Measurements from ENCODE around the gene FMN1.

DNA sequence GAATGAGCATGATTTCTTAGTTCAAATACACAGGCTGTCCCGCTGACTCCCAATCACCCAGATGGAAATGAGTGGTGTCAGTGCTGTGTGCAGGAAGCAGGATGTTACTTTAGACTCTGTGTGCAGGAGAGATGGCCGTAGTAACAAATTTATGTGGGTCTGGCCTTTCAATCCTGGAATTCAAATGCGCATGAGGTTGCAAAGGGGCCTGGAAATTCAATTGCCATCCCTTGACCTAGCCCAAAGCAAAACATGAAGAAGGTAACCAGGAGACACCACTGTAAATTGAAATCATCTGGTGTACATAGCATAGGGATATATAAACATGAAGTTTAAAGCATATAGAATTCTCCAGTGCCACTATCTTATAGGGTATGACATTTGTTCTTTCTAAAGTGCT, 443.5 kb downstream of the FMN1 start:
- TF ChIP-seq SP1 (IDR thresholded peaks at IDR 0.05), result no peak
- no peak for TF ChIP-seq SP1 (CRISPR knock-in tag; IDR thresholded peaks at IDR 0.05)
- no peak for TF ChIP-seq TBL1XR1 (IDR thresholded peaks at IDR 0.05; ENCODE audit: borderline replicate concordance, low read length, partially characterized antibody)
- no peak for TF ChIP-seq SUZ12 (IDR thresholded peaks at IDR 0.05; ENCODE audit: low read depth, low read length)
- TF ChIP-seq, protein P1, sequence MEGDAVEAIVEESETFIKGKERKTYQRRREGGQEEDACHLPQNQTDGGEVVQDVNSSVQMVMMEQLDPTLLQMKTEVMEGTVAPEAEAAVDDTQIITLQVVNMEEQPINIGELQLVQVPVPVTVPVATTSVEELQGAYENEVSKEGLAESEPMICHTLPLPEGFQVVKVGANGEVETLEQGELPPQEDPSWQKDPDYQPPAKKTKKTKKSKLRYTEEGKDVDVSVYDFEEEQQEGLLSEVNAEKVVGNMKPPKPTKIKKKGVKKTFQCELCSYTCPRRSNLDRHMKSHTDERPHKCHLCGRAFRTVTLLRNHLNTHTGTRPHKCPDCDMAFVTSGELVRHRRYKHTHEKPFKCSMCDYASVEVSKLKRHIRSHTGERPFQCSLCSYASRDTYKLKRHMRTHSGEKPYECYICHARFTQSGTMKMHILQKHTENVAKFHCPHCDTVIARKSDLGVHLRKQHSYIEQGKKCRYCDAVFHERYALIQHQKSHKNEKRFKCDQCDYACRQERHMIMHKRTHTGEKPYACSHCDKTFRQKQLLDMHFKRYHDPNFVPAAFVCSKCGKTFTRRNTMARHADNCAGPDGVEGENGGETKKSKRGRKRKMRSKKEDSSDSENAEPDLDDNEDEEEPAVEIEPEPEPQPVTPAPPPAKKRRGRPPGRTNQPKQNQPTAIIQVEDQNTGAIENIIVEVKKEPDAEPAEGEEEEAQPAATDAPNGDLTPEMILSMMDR (CRISPR knock-in tag; IDR thresholded peaks at IDR 0.05), result no peak
- TF ChIP-seq ZNF598 (CRISPR knock-in tag; IDR thresholded peaks at IDR 0.05; ENCODE audit: borderline replicate concordance), result no peak

Data from HepG2 (cell line).